Chondrocyte (in vitro differentiated cells): ENCODE measurements around the gene HES1. TPM values are rescaled to one million over a fixed set of nuclear protein-coding genes. Genes with fewer than 3 reads are reported as not detected.

Experiments
- DNase-seq: peaks from one replicate; pipeline ENCODE4 v3.0.0; 2021; ENCODE audit warnings: mixed read lengths, low spot score
- H3K27ac Mint-ChIP-seq: one replicate; pipeline ENCODE4 v1.8.0; 2021; ENCODE audit warnings: mild to moderate bottlenecking, moderate library complexity, mixed read lengths; ENCODE audit not compliant: unreplicated experiment
- H3K27me3 Mint-ChIP-seq: 2 replicates; pipeline ENCODE4 v1.8.0; 2021; ENCODE audit warnings: low read depth, mixed read lengths
- H3K36me3 Mint-ChIP-seq: 2 replicates; pipeline ENCODE4 v1.8.0; 2021; ENCODE audit warnings: low read depth, mixed read lengths
- H3K4me1 Mint-ChIP-seq: 2 replicates; pipeline ENCODE4 v1.8.0; 2021; ENCODE audit warnings: low read depth, mild to moderate bottlenecking, mixed read lengths
- H3K4me3 Mint-ChIP-seq: one replicate; pipeline ENCODE4 v1.8.0; 2021; ENCODE audit warnings: mild to moderate bottlenecking, moderate library complexity, mixed read lengths; ENCODE audit not compliant: unreplicated experiment
- H3K9me3 Mint-ChIP-seq: 2 replicates; pipeline ENCODE4 v1.8.0; 2021; ENCODE audit warnings: low read depth, mixed read lengths
- CTCF ChIP-seq: fragments of 200-600 bp; sonication (generic); IDR thresholded peaks from 2 replicates; pipeline ENCODE4 v1.5.0; 2021; ENCODE audit warnings: antibody characterized with exemption, mild to moderate bottlenecking, moderate library complexity
- total RNA-seq: library from RNA; stranded (reverse); gene quantifications from 3 replicates; pipeline ENCODE4 v1.2.1, GENCODE V29; 2021

HES1 gene
- total RNA-seq, 1 donor from 2014 or later = 31.2 TPM

GRCh38 chr3:194170793-194171192, 34.8 kb downstream of the HES1 start:
- peaks cover 68% of the 10 kb centered on the region for H3K27me3 Mint-ChIP-seq
- peaks cover 6% of the 10 kb centered on the region for H3K4me1 Mint-ChIP-seq
- no peak overlapping the region for H3K27ac Mint-ChIP-seq
- peaks cover 3% of the 10 kb centered on the region for H3K9me3 Mint-ChIP-seq
- peaks cover 6% of the 10 kb centered on the region for H3K36me3 Mint-ChIP-seq
- TF ChIP-seq CTCF = no peak
- no peak overlapping the region for H3K4me3 Mint-ChIP-seq
- no peak for DNase-seq

DNA sequence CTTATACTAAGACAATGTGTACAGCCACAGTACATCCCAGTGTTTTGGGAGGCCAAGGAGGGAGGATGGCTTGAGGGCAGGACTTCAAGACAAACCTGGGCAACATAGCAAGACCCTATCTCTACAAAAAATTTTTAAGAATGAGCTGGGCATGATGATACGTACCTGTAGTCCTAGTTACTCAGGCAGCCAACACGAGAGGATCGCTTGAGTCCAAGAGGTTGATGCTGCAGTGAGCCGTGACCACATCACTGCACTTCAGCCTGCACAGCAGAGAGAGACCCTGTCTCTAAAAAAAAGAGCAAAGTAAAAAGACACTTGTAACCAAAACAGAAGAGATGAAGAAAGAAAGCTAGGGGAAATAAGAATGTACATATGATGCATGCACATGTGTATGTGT, 38.5 kb downstream of the HES1 start:
- no peak for DNase-seq
- no peak overlapping the region for H3K27ac Mint-ChIP-seq
- H3K4me1 Mint-ChIP-seq = peaks cover 11% of the 10 kb centered on the region
- peaks cover 67% of the 10 kb centered on the region for H3K27me3 Mint-ChIP-seq
- no peak overlapping the region for H3K4me3 Mint-ChIP-seq
- peaks cover 3% of the 10 kb centered on the region for H3K9me3 Mint-ChIP-seq
- TF ChIP-seq CTCF = no peak
- peaks cover 6% of the 10 kb centered on the region for H3K36me3 Mint-ChIP-seq

DNA sequence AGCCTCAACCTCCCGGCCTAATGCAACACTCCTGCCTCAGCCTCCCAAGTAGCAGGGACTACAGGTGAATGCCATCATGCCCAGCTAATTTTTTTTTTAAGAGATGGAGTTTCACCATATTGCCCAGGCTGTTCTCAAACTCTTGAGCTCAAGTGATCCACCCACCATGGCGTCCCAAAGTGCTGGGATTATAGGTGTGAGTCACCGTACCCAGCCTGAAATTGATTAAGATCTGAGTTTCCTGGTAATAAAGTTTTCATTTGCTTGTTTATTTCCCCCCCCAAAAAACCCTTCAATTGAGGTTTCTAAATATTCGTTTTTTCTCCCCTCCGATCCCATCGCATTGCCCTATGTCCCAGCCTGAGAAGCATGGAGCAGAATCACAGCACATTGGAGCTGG, 39.0 kb downstream of the HES1 start:
- H3K4me3 Mint-ChIP-seq = no peak overlapping the region
- no peak for TF ChIP-seq CTCF
- H3K27ac Mint-ChIP-seq = no peak overlapping the region
- H3K36me3 Mint-ChIP-seq = peaks cover 6% of the 10 kb centered on the region
- peaks cover 64% of the 10 kb centered on the region for H3K27me3 Mint-ChIP-seq
- H3K4me1 Mint-ChIP-seq = peaks cover 11% of the 10 kb centered on the region
- H3K9me3 Mint-ChIP-seq = peaks cover 3% of the 10 kb centered on the region
- DNase-seq = no peak

GRCh38 chr3:194176274-194176991, 40.5 kb downstream of the HES1 start:
- peaks cover 67% of the 10 kb centered on the region for H3K27me3 Mint-ChIP-seq
- H3K36me3 Mint-ChIP-seq = peaks cover 6% of the 10 kb centered on the region
- no peak overlapping the region for H3K4me3 Mint-ChIP-seq
- peaks cover 11% of the 10 kb centered on the region for H3K4me1 Mint-ChIP-seq
- DNase-seq = no peak
- no peak for TF ChIP-seq CTCF
- H3K27ac Mint-ChIP-seq = no peak overlapping the region
- H3K9me3 Mint-ChIP-seq = peaks cover 3% of the 10 kb centered on the region

DNA sequence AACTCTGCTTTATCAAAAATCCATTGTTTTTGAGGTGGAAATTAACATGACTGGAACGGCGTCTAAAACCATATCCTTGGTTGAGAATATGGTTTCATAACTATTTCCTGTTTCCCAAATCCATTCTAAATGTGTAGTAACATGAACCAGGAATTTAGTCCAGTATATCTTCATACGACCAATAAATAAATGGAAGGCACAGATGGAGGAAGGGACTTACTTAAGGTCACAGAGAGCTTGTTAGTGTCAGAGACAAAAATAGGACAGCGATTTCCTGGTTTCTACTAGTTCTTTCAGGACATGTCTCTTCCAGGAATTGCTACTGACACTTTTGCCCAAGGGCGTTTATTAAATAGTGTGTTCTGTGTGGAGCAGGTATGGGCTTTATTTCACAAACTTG, 41.2 kb downstream of the HES1 start:
- Mint-ChIP-seq H3K36me3 (peaks cover 5% of the 10 kb centered on the region), H3K27me3 (peaks cover 65% of the 10 kb centered on the region), H3K4me3 (no peak overlapping the region), H3K9me3 (peaks cover 2% of the 10 kb centered on the region), H3K4me1 (peaks cover 11% of the 10 kb centered on the region), H3K27ac (no peak overlapping the region)
- DNase-seq = no peak
- TF ChIP-seq CTCF = no peak
